Breast epithelium (tissue), 4 donors: ENCODE data around the gene SNPH. TPM values are rescaled to one million over a fixed set of nuclear protein-coding genes. Genes with fewer than 3 reads are reported as not detected.

Experiments used
- DNase-seq, 2 donors: peaks; one replicate each; pipeline ENCODE4 v3.0.0-alpha.2; 2019; ENCODE audit warnings: low spot score in 2 of 2
- H3K27ac ChIP-seq, 2 donors: fragments of 200-600 bp; sonication (generic) in 1 of 2; one replicate each; pipeline ENCODE4 v1.5.1; 2016 to 2019; ENCODE audit warnings: mild to moderate bottlenecking in 1 of 2
- H3K27me3 ChIP-seq, 2 donors: fragments of 200-600 bp; sonication (generic) in 1 of 2; one replicate each; pipeline versions ENCODE4 v1.5.1 to v1.6.0; 2017 to 2019; ENCODE audit warnings: control low read depth in 1 of 2, mild to moderate bottlenecking in 1 of 2
- H3K36me3 ChIP-seq: fragments of 200-600 bp; one replicate; pipeline ENCODE4 v1.5.1; 2019
- H3K4me1 ChIP-seq, 2 donors: fragments of 200-600 bp; sonication (generic); one replicate each; pipeline ENCODE4 v1.5.1; 2016 to 2019; ENCODE audit warnings: control low read depth in 1 of 2
- H3K4me3 ChIP-seq, 3 donors: fragments of 200-600 bp; sonication (generic); 1 replicate in 2 of 3; 2 replicates in 1 of 3; pipeline ENCODE4 v1.5.1; 2016 to 2019; ENCODE audit warnings: mild to moderate bottlenecking in 3 of 3, moderate library complexity in 2 of 3
- H3K9me3 ChIP-seq, 2 donors: fragments of 200-600 bp; sonication (generic) in 1 of 2; one replicate each; pipeline ENCODE4 v1.5.1; 2016 to 2019; ENCODE audit warnings: control low read depth in 1 of 2
- CTCF ChIP-seq, 3 donors: fragments of 450-650 bp; IDR thresholded peaks; one replicate each; pipeline ENCODE4 v1.5.1; 2016 to 2017; ENCODE audit warnings: antibody characterized with exemption in 3 of 3, mild to moderate bottlenecking in 3 of 3, moderate library complexity in 3 of 3
- POLR2A ChIP-seq: fragments of 450-650 bp; IDR thresholded peaks from one replicate; pipeline ENCODE4 v1.6.1; 2016; ENCODE audit warnings: antibody characterized with exemption, mild to moderate bottlenecking, moderate library complexity
- POLR2AphosphoS5 ChIP-seq, 3 donors: sonication (generic); formaldehyde crosslinking; IDR thresholded peaks; one replicate each; pipeline ENCODE4 v1.6.1; 2017; ENCODE audit warnings: antibody characterized with exemption in 3 of 3
- intact Hi-C: fragments of 100-400 bp; cut with DNase I; formaldehyde crosslinking; loops from one replicate; pipeline ENCODE4 v1.15.1; 2023; ENCODE audit warnings: low total_unique reads
- total RNA-seq, 3 donors: library from RNA; depleted of rRNA; stranded (reverse); fragments of >200 nt; gene quantifications; one replicate each; pipeline ENCODE4 v1.1.0, GENCODE V29; 2016

SNPH gene
- total RNA-seq, 3 donors from 2014 or later: 2.3 to 4.0 (median 3.5) TPM

DNA sequence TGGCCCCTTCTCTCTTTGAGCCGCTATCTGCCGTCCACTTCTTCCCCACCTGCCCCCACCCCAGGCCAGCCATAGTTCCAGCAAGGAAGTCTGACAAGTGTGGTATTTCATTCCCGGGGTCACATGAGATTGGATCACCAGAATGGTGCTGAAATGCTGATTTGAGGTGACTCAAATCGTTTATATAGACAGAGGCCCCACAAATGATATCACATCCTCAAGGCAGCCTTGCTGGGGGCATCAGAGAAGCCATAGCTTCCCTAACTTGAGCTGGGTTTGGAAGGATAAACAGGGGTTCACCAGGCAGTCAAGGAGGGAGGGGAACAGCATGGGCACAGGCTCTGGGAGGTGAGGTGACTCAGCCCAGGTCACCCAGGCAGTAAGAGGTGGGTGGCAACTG is 53.0 kb downstream of the SNPH start:
- TF ChIP-seq POLR2AphosphoS5 (IDR thresholded peaks at IDR 0.05) (no peak), POLR2A (no peak), CTCF (IDR thresholded peaks at IDR 0.05) (no peak)
- intact Hi-C loops: no loop called here
- H3K36me3 ChIP-seq: no peaks in the 10 kb centered on the region
- H3K27ac ChIP-seq: no peak overlapping the region
- no peaks in the 10 kb centered on the region for H3K4me1 ChIP-seq
- no peaks in the 10 kb centered on the region for H3K9me3 ChIP-seq
- no peak overlapping the region for H3K4me3 ChIP-seq
- H3K27me3 ChIP-seq: no peaks in the 10 kb centered on the region
- DNase-seq: no peak

DNA sequence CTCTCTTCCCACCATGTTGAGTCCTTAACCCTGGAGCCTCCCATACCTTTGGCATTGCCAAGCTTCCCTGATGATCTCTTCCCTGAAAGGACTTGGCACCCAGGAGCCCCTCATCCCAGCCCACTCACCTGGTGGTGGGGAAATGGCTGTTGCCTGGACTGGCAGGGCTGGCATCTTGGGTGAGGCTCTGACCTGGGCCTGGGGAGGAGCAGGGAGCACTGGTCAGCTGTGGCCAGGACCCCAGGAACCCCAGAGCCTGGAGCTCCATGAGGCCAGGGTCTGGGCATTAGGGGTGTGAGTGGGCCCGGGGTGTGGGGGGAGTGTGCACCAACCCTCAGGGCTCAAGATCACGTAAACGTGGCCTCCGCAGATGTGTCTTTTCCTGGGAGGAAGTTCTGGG is 53.4 kb downstream of the SNPH start:
- no peaks in the 10 kb centered on the region for H3K9me3 ChIP-seq
- H3K27me3 ChIP-seq: no peaks in the 10 kb centered on the region
- H3K27ac ChIP-seq: no peak overlapping the region
- no peaks in the 10 kb centered on the region for H3K4me1 ChIP-seq
- intact Hi-C loops: no loop called here
- DNase-seq: no peak
- no peak overlapping the region for H3K4me3 ChIP-seq
- TF ChIP-seq POLR2AphosphoS5 (IDR thresholded peaks at IDR 0.05): no peak
- TF ChIP-seq CTCF (IDR thresholded peaks at IDR 0.05): no peak
- H3K36me3 ChIP-seq: no peaks in the 10 kb centered on the region

- DNase-seq: no peak
- Histone ChIP-seq H3K27me3 (no peaks in the 10 kb centered on the region), H3K4me1 (no peaks in the 10 kb centered on the region), H3K27ac (no peak overlapping the region), H3K4me3 (no peak overlapping the region), H3K9me3 (no peaks in the 10 kb centered on the region), H3K36me3 (no peaks in the 10 kb centered on the region)
- TF ChIP-seq POLR2AphosphoS5 (IDR thresholded peaks at IDR 0.05) (no peak), POLR2A (no peak), CTCF (IDR thresholded peaks at IDR 0.05) (no peak)
- intact Hi-C loops: no loop called here
Observed at GRCh38 chr20:1320016-1320415, 53.9 kb downstream of the SNPH start.

GRCh38 chr20:1320902-1321653 is 55.0 kb downstream of the SNPH start:
- Histone ChIP-seq H3K27ac (peak overlapping the region in 1 of 2 donors; percentile 99), H3K4me3 (no peak overlapping the region), H3K27me3 (no peaks in the 10 kb centered on the region), H3K4me1 (peaks cover 0 to under 1% of the 10 kb centered on the region in 2 donors), H3K36me3 (no peaks in the 10 kb centered on the region), H3K9me3 (no peaks in the 10 kb centered on the region)
- TF ChIP-seq POLR2AphosphoS5 (IDR thresholded peaks at IDR 0.05) (no peak), POLR2A (no peak), CTCF (IDR thresholded peaks at IDR 0.05) (no peak)
- intact Hi-C loops: no loop called here
- no peak for DNase-seq

GRCh38 chr20:1321654-1321939 is 55.5 kb downstream of the SNPH start:
- TF ChIP-seq CTCF (IDR thresholded peaks at IDR 0.05): no peak
- TF ChIP-seq POLR2A: no peak
- TF ChIP-seq POLR2AphosphoS5 (IDR thresholded peaks at IDR 0.05): no peak
- Histone ChIP-seq H3K36me3 (no peaks in the 10 kb centered on the region), H3K4me3 (no peak overlapping the region), H3K4me1 (peaks cover 0 to 6% of the 10 kb centered on the region in 2 donors), H3K27ac (peak overlapping the region in 1 of 2 donors; percentile 99), H3K27me3 (no peaks in the 10 kb centered on the region), H3K9me3 (no peaks in the 10 kb centered on the region)
- intact Hi-C loops: no loop called here
- DNase-seq: no peak
